Tibial nerve (tissue), 3 donors: ENCODE measurements around the gene EYS.

Source experiments
- CTCF ChIP-seq, 5 experiments: fragments of 200-600 bp in 3 of 5; fragments of 450-650 bp in 2 of 5; sonication (generic) in 3 of 5; IDR thresholded peaks; one replicate each; pipeline ENCODE4 v1.5.1; 2016 to 2019; ENCODE audit warnings: antibody characterized with exemption in 5 of 5, mild to moderate bottlenecking in 3 of 5, moderate library complexity in 2 of 5
- POLR2A ChIP-seq, 2 donors: fragments of 450-650 bp; IDR thresholded peaks; one replicate each; pipeline ENCODE4 v1.6.1; 2017; ENCODE audit warnings: antibody characterized with exemption in 2 of 2, mild to moderate bottlenecking in 2 of 2, moderate library complexity in 2 of 2

GRCh38 chr6:63793465-63794137 is 1913.4 kb downstream of the EYS start:
- TF ChIP-seq CTCF (IDR thresholded peaks at IDR 0.05) (no peak), POLR2A (IDR thresholded peaks at IDR 0.05) (no peak)
